ENCODE data around the gene PCDHA1.

The PCDHA1 gene

GRCh38 chr5:140988608-140989007, 202.7 kb downstream of the PCDHA1 start:
- H3K36me3 ChIP-seq (ENCODE audit: control insufficient read depth in 1 of 2, insufficient read depth in 2 of 2, low read depth in 1 of 2, low read length in 2 of 2) = no peaks in the 10 kb centered on the region
- DNase-seq = no peak
- no peak overlapping the region for H3K4ac ChIP-seq (ENCODE audit: low read depth in 1 of 2, low read length in 2 of 2)
- H3K23ac ChIP-seq (ENCODE audit: low read length in 2 of 2) = no peak overlapping the region
- H2BK5ac ChIP-seq (ENCODE audit: low read depth, low read length, poor library complexity, severe bottlenecking) = no peak overlapping the region
- H4K8ac ChIP-seq (ENCODE audit: low read length) = no peak overlapping the region
- WGBS = 83% methylated on average over 4 of the region's 5 CpGs
- H2BK120ac ChIP-seq (ENCODE audit: low read depth, low read length) = no peak overlapping the region
- H3K27me3 ChIP-seq (ENCODE audit: control insufficient read depth in 1 of 2, insufficient read depth in 1 of 2, low read length in 2 of 2) = no peaks in the 10 kb centered on the region
- H3K18ac ChIP-seq (ENCODE audit: low read depth in 1 of 2, low read length in 2 of 2) = no peak overlapping the region
- no peak overlapping the region for H2BK12ac ChIP-seq (ENCODE audit: low read length in 2 of 2)
- peaks cover 2% of the 10 kb centered on the region for H3K79me1 ChIP-seq (replicated peaks; ENCODE audit: low read length, poor library complexity, severe bottlenecking)
- H3K4me1 ChIP-seq (ENCODE audit: control insufficient read depth, insufficient read depth, low read depth, low read length) = peaks cover 1% of the 10 kb centered on the region
- no peak overlapping the region for H2AFZ ChIP-seq (ENCODE audit: low read depth, low read length)
- no peak overlapping the region for H3K9ac ChIP-seq (ENCODE audit: low read length)
- no peak overlapping the region for H3K27ac ChIP-seq (ENCODE audit: low read length, poor library complexity, severe bottlenecking)
- H3K9me3 ChIP-seq (ENCODE audit: control insufficient read depth, low read length) = no peaks in the 10 kb centered on the region
- no peak overlapping the region for H3K4me3 ChIP-seq (ENCODE audit: insufficient read depth in 1 of 2, low read depth in 1 of 2, low read length in 2 of 2)
- no peak overlapping the region for H2BK15ac ChIP-seq (ENCODE audit: low read depth, poor library complexity, severe bottlenecking)
- no peak overlapping the region for H2AK5ac ChIP-seq (ENCODE audit: low read length, severe bottlenecking)
- H3K4me2 ChIP-seq (ENCODE audit: low read length, poor library complexity, severe bottlenecking) = no peak overlapping the region
- no peak overlapping the region for H4K91ac ChIP-seq (ENCODE audit: low read length)
- H3K14ac ChIP-seq (ENCODE audit: low read length in 2 of 2) = no peak overlapping the region

- H3K4me2 ChIP-seq (ENCODE audit: low read length, poor library complexity, severe bottlenecking) = no peak overlapping the region
- no peak overlapping the region for H2BK120ac ChIP-seq (ENCODE audit: low read depth, low read length)
- no peak overlapping the region for H3K23ac ChIP-seq (ENCODE audit: low read length in 2 of 2)
- no peak overlapping the region for H2BK5ac ChIP-seq (ENCODE audit: low read depth, low read length, poor library complexity, severe bottlenecking)
- no peak overlapping the region for H4K8ac ChIP-seq (ENCODE audit: low read length)
- H3K4ac ChIP-seq (ENCODE audit: low read depth in 1 of 2, low read length in 2 of 2) = no peak overlapping the region
- H2AFZ ChIP-seq (ENCODE audit: low read depth, low read length) = no peak overlapping the region
- no peak overlapping the region for H3K14ac ChIP-seq (ENCODE audit: low read length in 2 of 2)
- H3K9ac ChIP-seq (ENCODE audit: low read length) = no peak overlapping the region
- no peak overlapping the region for H2AK5ac ChIP-seq (ENCODE audit: low read length, severe bottlenecking)
- H2BK12ac ChIP-seq (ENCODE audit: low read length in 2 of 2) = no peak overlapping the region
- peaks cover 1% of the 10 kb centered on the region for H3K4me1 ChIP-seq (ENCODE audit: control insufficient read depth, insufficient read depth, low read depth, low read length)
- H3K27ac ChIP-seq (ENCODE audit: low read length, poor library complexity, severe bottlenecking) = no peak overlapping the region
- H3K27me3 ChIP-seq (ENCODE audit: control insufficient read depth in 1 of 2, insufficient read depth in 1 of 2, low read length in 2 of 2) = no peaks in the 10 kb centered on the region
- WGBS = 75% methylated on average over 7 of the region's 7 CpGs
- H3K36me3 ChIP-seq (ENCODE audit: control insufficient read depth in 1 of 2, insufficient read depth in 2 of 2, low read depth in 1 of 2, low read length in 2 of 2) = no peaks in the 10 kb centered on the region
- H3K9me3 ChIP-seq (ENCODE audit: control insufficient read depth, low read length) = no peaks in the 10 kb centered on the region
- H2BK15ac ChIP-seq (ENCODE audit: low read depth, poor library complexity, severe bottlenecking) = no peak overlapping the region
- DNase-seq = no peak
- no peak overlapping the region for H4K91ac ChIP-seq (ENCODE audit: low read length)
- H3K79me1 ChIP-seq (replicated peaks; ENCODE audit: low read length, poor library complexity, severe bottlenecking) = peaks cover 2% of the 10 kb centered on the region
- no peak overlapping the region for H3K4me3 ChIP-seq (ENCODE audit: insufficient read depth in 1 of 2, low read depth in 1 of 2, low read length in 2 of 2)
- H3K18ac ChIP-seq (ENCODE audit: low read depth in 1 of 2, low read length in 2 of 2) = no peak overlapping the region
Observed at GRCh38 chr5:140989254-140990020, 203.5 kb downstream of the PCDHA1 start.

DNA sequence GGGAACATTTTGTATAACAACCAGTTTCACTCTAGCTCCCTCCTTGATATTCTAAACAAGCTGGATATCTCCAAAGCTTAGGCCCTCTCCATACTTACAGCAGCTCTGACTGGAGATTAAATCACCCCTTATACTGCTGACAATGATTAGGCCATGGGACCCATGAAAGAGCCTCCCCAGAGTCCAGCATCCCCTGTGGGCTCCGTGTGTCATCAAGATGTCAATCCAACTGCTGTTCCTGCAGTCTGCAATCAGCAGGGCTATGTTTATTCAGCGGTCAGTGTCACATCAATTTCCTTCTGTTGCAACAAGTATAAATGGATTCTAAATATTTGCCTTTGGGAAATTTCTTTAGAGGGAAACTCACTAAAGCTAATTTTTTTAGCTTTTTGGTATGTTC, 206.9 kb downstream of the PCDHA1 start:
- Histone ChIP-seq H3K23ac (ENCODE audit: low read length in 2 of 2) (no peak overlapping the region), H3K27me3 (ENCODE audit: control insufficient read depth in 1 of 2, insufficient read depth in 1 of 2, low read length in 2 of 2) (no peaks in the 10 kb centered on the region), H3K14ac (ENCODE audit: low read length in 2 of 2) (no peak overlapping the region), H3K9me3 (ENCODE audit: control insufficient read depth, low read length) (no peaks in the 10 kb centered on the region), H4K8ac (ENCODE audit: low read length) (no peak overlapping the region), H2BK15ac (ENCODE audit: low read depth, poor library complexity, severe bottlenecking) (no peak overlapping the region), H2AFZ (ENCODE audit: low read depth, low read length) (no peak overlapping the region), H3K4me3 (ENCODE audit: insufficient read depth in 1 of 2, low read depth in 1 of 2, low read length in 2 of 2) (no peak overlapping the region), H2BK5ac (ENCODE audit: low read depth, low read length, poor library complexity, severe bottlenecking) (no peak overlapping the region), H3K4me2 (ENCODE audit: low read length, poor library complexity, severe bottlenecking) (no peak overlapping the region), H3K36me3 (ENCODE audit: control insufficient read depth in 1 of 2, insufficient read depth in 2 of 2, low read depth in 1 of 2, low read length in 2 of 2) (no peaks in the 10 kb centered on the region), H3K79me1 (replicated peaks; ENCODE audit: low read length, poor library complexity, severe bottlenecking) (peaks cover 2% of the 10 kb centered on the region), H4K91ac (ENCODE audit: low read length) (no peak overlapping the region), H2BK12ac (ENCODE audit: low read length in 2 of 2) (no peak overlapping the region), H3K27ac (ENCODE audit: low read length, poor library complexity, severe bottlenecking) (no peak overlapping the region), H3K9ac (ENCODE audit: low read length) (no peak overlapping the region), H2BK120ac (ENCODE audit: low read depth, low read length) (no peak overlapping the region), H3K4me1 (ENCODE audit: control insufficient read depth, insufficient read depth, low read depth, low read length) (no peaks in the 10 kb centered on the region), H3K4ac (ENCODE audit: low read depth in 1 of 2, low read length in 2 of 2) (no peak overlapping the region), H2AK5ac (ENCODE audit: low read length, severe bottlenecking) (no peak overlapping the region), H3K18ac (ENCODE audit: low read depth in 1 of 2, low read length in 2 of 2) (no peak overlapping the region)
- WGBS = 68% methylated on average over 1 of the region's 2 CpGs
- no peak for DNase-seq

DNA sequence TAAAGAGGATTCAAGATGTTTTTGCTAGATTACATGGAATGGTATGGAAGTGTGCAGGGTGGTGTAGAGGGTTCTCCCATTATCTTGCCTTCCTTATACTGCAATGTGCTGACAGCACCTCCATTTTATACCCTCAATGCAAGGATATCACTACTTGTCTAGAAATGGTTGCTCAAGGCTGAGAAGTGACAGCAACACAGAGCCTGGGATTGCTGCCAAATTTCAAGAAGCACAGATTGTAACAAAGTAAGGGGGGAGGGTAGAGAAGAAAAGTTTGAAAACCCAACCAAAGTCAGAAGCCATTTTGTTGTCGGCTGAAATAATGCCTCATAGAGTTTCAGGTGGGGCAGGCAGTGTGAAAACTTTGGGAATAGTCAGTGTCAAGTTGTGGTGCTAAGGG, 210.1 kb downstream of the PCDHA1 start:
- Histone ChIP-seq H2AK5ac (ENCODE audit: low read length, severe bottlenecking) (no peak overlapping the region), H3K4me3 (ENCODE audit: insufficient read depth in 1 of 2, low read depth in 1 of 2, low read length in 2 of 2) (no peak overlapping the region), H3K23ac (ENCODE audit: low read length in 2 of 2) (no peak overlapping the region), H2BK12ac (ENCODE audit: low read length in 2 of 2) (no peak overlapping the region), H3K4me1 (ENCODE audit: control insufficient read depth, insufficient read depth, low read depth, low read length) (no peaks in the 10 kb centered on the region), H3K9me3 (ENCODE audit: control insufficient read depth, low read length) (no peaks in the 10 kb centered on the region), H4K91ac (ENCODE audit: low read length) (peak overlapping the region; percentile 15), H2BK5ac (ENCODE audit: low read depth, low read length, poor library complexity, severe bottlenecking) (no peak overlapping the region), H3K79me1 (replicated peaks; ENCODE audit: low read length, poor library complexity, severe bottlenecking) (peaks cover 3% of the 10 kb centered on the region), H3K36me3 (ENCODE audit: control insufficient read depth in 1 of 2, insufficient read depth in 2 of 2, low read depth in 1 of 2, low read length in 2 of 2) (no peaks in the 10 kb centered on the region), H4K8ac (ENCODE audit: low read length) (peak overlapping the region; percentile 12), H3K18ac (ENCODE audit: low read depth in 1 of 2, low read length in 2 of 2) (no peak overlapping the region), H2AFZ (ENCODE audit: low read depth, low read length) (no peak overlapping the region), H3K27ac (ENCODE audit: low read length, poor library complexity, severe bottlenecking) (no peak overlapping the region), H3K9ac (ENCODE audit: low read length) (no peak overlapping the region), H3K4ac (ENCODE audit: low read depth in 1 of 2, low read length in 2 of 2) (peak overlapping the region in 1 of 2 experiments; percentile 37), H3K27me3 (ENCODE audit: control insufficient read depth in 1 of 2, insufficient read depth in 1 of 2, low read length in 2 of 2) (no peaks in the 10 kb centered on the region), H2BK15ac (ENCODE audit: low read depth, poor library complexity, severe bottlenecking) (no peak overlapping the region), H2BK120ac (ENCODE audit: low read depth, low read length) (no peak overlapping the region), H3K14ac (ENCODE audit: low read length in 2 of 2) (no peak overlapping the region), H3K4me2 (ENCODE audit: low read length, poor library complexity, severe bottlenecking) (no peak overlapping the region)
- WGBS = 95% methylated on average over 1 of the region's 1 CpG
- DNase-seq = peak; percentile 58

Data from mesenchymal stem cell (in vitro differentiated cells and primary cell).